COLO829 (cell line): Measurements from ENCODE around the gene CD84.
A peak's percentile ranks its signal among the peaks of the same experiment; 100 is the strongest.
"Not testable (repeated sequence)": the region's sequence is repeated elsewhere in the genome, so short reads cannot be mapped to it uniquely, and the experiment has no call there.

ENCODE experiments used
- DNase-seq: peaks from one replicate; pipeline ENCODE4 v3.0.0; 2012; ENCODE audit warnings: low spot score

The CD84 gene, protein sequence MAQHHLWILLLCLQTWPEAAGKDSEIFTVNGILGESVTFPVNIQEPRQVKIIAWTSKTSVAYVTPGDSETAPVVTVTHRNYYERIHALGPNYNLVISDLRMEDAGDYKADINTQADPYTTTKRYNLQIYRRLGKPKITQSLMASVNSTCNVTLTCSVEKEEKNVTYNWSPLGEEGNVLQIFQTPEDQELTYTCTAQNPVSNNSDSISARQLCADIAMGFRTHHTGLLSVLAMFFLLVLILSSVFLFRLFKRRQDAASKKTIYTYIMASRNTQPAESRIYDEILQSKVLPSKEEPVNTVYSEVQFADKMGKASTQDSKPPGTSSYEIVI

DNA sequence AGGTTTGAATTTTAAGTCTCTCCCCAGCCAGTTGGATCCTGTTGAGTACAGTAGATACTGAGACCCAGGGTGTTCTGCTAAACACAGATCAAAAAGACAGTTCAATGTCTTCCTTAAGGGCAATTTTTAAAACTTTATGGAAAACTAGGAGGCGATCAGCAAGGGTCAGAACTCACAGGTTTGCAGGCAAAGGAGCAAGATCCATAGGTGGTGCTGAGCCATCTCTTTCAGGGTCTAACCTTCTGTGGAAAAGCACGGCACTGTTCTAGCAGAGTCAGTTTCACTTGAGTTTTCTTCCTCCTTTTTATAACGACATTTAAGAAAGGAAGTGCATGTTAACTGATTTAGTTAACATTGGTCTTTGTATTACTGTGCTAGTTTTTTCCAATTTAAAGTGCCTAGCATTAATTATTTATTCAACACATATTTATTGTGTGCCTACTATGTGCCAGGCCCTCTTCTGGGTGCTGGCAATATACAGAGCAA, at the start of gene CD84:
Gene CD84 (minus strand): TSS at position 281 of the 486 bp plus-strand sequence. CDS start 59 bp downstream, at position 222.
- DNase-seq: no peak

DNA sequence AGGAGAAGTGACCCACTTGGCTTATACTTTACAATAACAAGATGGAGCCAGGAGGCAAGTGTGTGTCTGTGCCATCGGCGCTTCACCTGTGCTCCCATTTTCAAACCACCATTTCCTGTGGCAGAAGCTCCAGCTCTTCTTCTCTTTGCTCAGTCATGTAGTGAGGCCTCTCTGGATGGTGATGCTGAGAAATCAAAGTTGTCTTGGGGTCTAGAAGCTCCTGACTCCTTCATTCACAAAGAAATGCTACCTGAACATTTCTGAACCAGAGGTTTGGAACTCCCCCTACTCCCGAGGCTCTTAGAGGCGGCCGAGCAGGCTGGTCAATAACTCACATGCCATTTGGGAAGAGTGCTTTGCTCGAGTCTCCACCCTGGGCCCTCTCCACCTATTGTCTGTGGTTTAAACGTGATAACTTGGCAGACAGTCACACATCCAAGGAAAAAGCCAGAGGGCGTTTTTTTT, 49.5 kb upstream of the CD84 start:
- no peak for DNase-seq

DNA sequence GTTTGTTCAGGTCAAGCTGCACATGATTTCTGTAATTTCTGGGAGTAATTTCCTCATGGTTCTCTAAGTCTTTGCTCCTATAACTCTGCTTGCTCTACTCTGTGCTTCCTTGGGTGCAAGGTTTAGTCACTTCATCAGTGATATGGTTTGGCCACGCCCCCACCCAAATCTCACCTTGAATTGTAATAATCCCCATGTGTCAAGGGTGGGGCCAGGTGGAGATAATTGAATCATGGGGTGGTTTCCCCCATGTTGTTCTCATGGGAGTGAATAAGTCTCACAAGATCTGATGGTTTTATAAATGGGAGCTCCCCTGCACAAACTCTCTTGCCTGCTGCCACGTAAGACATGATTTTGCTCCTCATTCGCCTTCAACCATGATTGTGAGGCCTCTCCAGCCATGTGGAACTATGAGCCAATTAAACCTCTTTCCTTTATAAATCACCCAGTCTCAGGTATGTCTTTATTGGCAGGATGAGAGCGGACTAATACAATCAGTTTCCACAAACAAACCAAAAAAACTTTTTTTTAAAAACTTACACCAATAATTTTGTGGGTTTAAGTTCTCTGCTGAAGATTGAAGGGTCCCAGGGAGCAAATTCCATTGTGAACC, 48.5 kb upstream of the CD84 start:
- not testable (repeated sequence) for DNase-seq

DNA sequence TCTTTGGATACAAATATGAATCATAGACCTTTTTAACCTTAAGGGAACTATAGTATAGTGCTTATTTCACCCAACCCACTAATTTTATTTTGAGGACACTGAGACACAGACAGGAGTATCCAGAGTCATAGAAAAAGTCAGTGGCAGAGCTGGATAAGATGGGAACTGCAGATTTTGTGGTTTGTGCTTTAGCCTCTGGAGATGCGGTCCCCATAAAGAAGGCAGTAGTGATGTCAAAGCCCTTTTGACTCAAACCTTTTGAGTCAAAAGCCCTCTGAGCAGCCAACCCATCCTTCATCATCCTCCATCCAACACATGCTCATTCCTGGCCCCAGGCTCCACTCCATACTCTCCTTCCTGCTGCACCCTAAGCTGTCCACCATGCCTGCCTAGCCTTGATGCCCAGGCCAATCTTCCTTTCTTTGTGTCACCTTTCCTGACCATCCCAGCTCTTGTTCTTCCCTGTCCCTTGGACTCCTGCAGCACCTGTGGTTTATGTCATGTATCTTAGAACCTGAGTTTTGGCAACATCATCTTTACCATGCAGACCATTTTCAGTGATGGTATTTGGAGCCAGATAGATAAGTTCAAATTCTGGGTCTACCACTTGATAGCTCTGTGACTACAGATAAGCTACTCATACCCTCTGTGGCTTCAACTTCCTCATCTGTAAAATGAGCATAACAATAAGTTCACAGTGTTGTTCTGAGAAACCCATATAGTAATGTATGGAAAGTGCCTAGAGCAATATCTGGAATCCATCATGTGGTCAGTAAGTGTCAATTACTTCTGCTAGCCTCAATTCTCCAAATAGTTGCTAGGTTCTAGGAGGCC, 47.4 kb upstream of the CD84 start:
- DNase-seq: no peak

DNA sequence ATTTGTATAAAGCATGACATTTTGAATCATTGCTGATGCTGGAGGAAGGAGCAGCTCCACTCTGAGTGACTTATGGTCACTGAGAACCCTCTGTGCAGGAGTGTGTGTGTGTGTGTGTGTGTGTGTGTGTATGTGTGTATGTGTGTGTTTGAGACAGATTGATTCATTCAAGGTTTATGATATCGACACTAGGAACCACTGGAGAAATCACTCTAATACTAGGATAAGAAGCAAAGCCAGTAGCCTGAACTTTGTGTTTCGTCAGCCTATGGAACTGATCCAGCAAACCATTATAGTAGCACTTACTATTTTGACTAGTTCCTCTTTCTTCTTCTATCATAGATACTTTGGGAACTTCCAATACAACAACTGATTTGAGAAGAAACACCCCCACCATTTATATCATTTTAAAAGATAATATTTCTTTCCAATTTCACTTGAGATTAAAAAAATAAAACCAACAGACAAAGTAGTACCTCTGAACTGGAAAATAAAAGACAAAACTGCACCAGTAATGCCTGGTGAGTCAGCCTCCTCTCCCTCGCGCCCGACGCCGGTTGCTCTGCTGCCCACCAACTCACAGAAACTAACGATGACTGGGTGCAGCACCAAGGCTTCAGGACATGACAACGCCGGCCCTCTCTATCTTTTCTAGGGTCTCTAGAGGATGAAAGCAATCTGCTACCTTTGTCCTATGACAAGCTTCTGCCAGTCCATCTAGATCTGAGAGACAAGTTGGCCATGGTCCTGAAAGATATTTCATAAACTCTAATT, 46.6 kb upstream of the CD84 start:
- DNase-seq: no peak

DNA sequence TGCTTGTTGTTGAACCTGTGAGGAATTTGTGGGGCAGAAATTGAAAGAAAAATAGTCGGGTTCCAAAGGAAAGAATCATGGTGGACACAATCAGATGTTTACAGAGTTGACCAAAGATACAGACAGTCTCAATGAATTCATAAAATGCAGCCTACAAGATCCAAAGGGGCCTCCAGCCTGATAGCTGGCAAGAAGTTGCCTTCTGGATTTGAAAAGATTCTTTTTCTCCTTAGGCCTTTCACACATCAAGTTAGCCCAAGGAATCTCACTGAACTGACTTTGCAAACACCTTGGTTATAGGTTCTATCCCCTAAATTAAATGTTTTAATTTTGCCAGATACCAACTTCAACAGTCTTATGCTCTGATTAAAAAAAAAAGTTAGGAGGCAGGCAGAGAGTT, 46.0 kb upstream of the CD84 start:
- no peak for DNase-seq

DNA sequence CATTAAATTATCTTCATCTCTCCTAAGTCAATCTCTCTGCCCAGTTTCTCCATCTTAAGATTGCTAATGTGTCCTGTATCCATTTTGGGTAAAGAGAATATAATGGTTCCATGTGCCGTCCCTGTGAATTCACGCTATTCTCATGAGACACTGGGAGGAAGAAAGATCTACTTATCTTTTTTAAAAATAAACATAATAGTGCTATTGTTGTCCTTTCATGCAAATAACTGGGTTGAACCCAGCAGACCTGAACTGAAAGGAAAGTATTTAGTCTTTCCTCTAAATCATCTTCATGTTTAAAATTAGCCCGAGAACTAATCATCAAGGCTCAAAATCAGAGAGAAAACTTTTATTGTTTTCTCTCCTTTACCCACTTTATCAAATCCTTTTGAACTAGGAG, 45.2 kb upstream of the CD84 start:
- peak; percentile 91 for DNase-seq

DNA sequence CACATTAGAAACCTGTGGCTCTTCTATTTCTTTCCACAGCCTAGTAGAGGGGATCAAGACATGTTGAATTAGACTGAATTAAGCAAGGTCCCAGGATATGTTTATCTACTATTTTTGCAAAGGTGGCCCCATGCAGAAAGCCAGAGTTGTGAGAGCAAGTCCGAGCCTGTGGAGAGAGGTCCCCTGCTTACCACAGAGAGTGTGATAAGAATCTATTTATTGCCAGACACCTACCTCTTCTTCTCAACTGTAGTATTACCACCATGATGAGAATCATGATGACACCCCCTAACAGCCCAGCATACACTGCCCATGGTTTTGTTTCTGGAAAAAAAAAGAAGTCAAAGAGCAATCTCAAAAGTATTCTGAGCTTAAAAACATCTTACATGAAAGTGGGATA, 44.6 kb upstream of the CD84 start:
- DNase-seq: no peak

DNA sequence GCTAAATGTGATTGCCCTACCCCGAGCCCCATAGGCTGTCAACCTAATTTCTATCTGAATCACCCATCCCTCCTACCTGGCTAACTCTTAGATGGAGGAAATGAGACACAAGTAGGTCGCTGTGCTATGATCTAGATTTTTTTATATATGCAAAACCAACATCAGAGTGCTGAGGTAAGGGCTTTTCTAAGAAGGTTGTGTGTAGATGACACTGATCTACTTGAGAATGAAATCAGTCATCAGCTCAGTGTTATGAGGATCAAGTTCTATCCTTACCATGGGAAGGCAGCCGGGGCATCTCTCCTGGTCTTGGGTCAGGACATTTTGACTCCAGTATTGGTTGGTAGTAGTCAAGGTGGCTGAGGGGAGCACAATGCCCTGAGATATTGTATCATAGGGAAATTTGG, 43.9 kb upstream of the CD84 start:
- DNase-seq: no peak

DNA sequence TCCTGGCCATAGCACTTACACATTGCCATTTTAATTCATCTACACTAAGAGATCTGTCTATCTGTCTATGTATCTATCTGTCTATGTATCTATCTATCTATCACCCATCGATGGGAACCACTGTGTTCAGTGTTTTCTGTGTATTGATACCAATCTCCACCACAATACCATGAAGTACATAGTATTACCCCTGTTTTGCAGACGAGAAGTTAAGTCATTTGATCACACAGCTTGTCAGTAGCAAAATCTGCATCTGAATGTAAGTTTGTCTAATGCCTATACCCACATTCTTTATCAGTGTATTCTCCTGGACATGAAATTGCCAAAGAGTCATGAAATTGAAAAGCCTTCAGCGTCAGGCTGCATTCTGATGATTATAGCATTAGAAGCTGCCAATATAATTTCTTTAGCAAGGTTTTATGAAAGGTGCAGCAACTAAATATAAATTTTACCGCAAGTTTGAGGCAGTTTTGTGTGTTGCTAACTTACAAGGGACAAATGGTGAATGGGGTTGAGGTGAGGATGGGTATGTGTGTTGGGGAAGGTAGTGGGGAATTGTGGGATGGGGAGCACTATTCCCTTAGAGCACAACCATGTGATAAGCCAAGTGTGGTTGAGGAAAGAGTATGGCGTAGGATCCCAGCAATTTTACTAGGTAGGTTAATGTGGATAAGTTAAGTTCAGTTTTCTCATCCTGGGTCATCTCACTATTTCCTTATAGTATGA, 43.4 kb upstream of the CD84 start:
- DNase-seq: no peak

DNA sequence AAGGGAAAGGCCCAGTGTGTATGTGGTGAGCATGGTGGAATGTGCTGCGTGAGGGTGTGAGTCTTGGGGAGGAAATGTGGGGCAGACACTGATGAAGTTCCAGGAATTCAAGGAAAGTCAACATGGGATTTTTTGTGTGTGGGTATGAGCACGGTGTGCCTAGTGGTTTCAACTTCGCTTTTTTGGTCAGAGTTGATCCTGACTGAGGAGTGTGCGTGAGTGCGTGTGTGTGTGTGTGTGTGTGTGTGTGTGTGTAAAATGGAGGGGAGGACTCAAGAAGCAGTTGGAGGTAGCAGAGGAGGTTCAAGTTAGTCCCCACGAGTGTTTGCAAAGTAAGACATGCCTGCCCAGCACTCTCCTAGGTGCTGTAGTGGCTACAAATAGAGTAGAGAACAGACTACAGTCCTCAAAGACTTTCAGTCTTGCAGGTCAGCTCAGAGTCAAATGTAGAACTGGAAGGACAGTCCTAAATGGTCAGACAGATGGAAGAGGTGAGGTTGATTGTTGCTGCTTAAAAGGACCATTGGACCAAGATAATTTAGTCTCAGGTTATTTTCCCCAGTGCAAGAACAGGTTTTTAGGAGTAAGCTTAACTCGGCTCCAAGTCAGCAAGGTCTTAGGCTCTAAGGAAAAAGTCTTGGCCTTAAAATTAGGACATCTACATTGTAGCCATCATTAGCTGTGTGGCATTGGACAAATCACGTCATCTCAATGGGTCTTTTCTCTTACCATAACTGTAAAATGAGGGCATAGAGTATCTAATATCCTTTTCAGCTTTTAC, 42.5 kb upstream of the CD84 start:
- DNase-seq: no peak

DNA sequence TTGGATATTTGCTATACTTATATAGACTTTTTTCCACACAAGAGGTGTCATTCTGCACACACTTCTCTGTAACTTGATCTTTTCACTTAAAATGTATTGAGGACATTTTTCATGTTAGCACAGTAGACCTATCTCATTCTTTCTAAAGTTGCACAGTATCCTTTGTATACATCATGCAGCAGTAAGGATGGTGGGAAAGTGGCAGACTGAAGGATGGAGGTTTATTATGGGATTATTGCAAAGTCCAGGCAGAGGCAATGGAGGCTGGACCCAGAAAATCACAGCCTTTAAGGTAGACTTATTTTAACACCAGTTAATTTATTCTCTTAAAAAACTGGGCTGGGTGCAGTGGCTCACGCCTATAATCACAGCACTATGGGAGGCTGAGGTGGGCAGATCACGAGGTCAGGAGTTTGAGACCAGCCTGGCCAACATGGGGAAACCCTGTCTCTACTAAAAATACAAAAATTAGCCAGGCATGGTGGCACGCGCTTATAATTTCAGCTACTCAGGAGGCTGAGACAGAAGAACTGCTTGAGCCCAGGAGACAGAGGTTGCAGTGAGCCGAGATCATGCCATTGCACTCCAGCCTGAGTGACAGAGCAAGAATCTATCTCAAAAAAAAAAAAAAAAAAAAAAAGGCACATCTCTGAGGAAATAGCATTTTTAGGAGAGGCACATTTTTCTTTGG, 41.8 kb upstream of the CD84 start:
- DNase-seq: no peak

DNA sequence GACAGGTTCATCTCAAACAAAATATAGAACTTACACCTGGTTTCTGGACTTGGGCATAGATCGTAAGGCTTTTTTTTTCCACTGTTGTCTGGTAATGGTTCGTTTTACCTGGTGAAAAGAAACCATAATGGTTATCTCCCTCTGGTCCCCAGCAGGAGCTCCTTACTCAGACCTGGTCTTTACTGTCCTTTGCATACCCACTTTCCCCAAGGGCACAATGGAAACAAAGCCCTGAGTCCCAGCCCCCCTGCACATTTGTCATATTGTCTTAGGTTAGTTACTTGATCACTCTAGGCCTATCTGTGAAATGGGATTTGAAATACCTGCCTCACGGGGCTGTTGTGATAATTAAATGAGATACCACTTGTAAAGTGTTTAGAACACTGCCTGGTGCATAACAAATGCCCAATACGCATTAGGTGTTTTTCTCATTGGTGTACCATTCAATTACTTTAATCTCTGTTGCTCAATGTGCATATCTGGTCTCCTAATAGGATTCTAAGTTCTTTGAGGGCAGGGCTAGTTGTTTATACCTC, 40.5 kb upstream of the CD84 start:
- DNase-seq: no peak

DNA sequence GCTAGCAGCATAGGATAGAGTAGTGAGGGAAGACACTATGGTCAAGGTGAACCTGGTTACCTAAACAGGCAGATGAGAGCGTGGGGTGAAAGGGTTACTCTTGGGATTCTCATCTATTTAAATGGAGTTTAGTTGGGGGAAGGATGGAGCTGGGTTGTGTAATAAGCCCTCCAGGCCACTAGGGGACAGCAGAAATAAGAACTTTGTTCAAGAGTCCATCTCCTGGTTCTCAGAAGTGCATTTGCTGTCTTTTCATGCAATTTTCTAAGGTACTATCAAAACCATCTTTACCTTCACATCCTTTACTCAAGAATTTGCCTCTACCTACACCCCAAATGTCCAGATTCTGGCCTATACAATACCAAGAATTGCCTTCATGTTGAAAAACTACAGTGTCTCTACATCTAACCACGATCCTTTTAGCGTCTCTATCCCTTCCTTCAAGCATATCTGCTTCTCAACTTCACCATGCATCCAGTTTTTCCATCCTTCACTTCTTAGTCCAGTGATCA, 39.5 kb upstream of the CD84 start:
- DNase-seq: no peak

DNA sequence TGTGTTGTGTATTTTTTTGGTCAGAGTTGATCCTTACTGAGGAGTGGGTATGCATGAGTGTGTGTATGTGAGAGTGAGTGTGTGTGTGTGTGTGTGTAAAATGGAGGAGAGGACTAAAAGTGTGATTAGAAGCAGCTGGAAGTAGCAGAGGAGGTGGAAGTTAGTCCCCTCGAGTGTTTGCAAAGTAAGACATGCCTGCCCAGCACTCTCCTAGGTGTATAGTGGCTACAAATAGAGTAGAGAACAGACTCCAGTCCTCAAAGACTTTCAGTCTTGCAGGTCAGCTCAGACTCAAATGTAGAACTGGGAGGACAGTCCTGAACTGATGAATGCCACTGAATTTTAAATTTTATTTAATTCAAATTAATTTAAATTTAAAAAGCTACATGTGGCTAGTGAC, 39.0 kb upstream of the CD84 start:
- no peak for DNase-seq

DNA sequence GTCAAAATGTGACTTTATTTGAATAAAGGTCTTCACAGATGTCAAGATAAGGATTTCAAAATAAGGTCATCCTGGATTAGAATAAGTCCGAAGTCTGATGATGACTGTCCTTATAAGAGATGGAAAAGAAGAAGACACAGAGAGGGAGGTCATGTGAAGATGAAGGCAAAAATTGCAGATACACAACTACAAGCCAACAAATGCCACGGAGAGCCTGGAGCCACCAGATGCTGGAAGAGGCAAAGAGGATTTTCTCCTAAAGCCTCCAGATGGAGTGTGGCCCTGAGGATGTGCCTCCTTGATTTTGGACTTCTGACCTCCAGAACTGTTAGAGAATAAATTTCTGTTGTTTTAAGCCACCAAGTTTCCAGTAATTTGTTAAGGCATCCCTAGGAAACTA, 36.4 kb upstream of the CD84 start:
- no peak for DNase-seq

DNA sequence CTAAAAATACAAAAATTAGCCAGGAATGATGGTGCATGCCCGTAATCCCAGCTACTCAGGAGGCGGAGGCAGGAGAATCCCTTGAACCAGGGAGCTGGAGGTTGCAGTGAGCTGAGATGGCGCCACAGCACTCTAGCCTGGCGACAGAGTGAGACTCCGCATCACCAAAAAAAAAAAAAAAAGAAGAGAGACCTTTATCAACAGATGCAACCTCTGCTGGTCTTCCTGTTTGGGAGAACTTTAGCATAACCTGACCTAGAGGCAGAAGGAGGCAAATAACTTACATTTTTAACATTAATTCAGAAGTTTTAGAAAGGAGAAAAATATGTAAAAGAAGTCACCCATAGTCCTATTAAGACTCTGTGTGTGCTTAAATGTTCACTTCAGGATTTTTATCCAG, 35.1 kb upstream of the CD84 start:
- DNase-seq: no peak

DNA sequence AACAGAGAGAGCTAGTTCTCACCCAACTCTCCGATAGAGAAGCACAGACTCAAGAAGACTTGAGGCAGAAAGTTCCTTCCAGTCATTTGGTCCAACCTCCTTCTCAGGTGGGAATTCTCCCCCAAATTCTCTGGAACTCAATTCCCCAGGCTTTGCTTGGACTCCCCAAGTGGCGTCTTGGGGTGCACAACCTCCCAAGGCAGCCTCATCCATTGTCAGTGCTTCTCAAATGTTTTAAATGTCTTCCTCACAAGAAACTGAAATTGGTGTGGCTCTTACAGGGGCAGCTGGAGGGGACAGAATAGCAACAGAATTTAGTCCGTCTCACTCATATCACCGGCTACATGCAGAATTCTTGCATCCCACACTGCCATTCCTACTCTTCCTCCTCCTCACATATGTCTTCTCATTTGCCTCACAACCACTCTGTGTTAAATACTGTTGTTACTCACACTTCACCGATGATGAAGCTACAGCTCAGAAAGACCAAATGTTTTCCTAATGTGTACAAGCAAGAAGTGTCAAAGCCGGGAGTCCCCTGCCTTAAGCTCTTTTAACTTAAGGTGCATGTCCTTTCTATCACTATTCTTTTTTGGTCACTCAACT, 33.4 kb upstream of the CD84 start:
- no peak for DNase-seq
